Karpas-422 (cell line): ENCODE data around the gene CRIM1. TPM values are rescaled to one million over a fixed set of nuclear protein-coding genes. Genes with fewer than 3 reads are reported as not detected.

ENCODE experiments used
- DNase-seq: peaks from one replicate; pipeline ENCODE4 v3.0.0-alpha.2; 2015
- H2AFZ ChIP-seq: fragments of 200-600 bp; sonication (generic); 2 replicates; pipeline ENCODE4 v1.6.1; 2014; ENCODE audit warnings: antibody characterized with exemption, low read length, mixed read lengths
- H3K27ac ChIP-seq: fragments of 200-600 bp; sonication (generic); 2 replicates; pipeline ENCODE4 v1.5.1; 2014; ENCODE audit warnings: mild to moderate bottlenecking, low read length, moderate library complexity
- H3K27me3 ChIP-seq: fragments of 200-600 bp; sonication (generic); 2 replicates; pipeline ENCODE4 v1.6.1; 2014; ENCODE audit warnings: low read length, mixed read lengths
- H3K36me3 ChIP-seq: fragments of 200-600 bp; sonication (generic); 2 replicates; pipeline ENCODE4 v1.6.1; 2014; ENCODE audit warnings: low read length, mixed read lengths; ENCODE audit not compliant: insufficient read depth
- H3K4me1 ChIP-seq: fragments of 200-600 bp; sonication (generic); 2 replicates; pipeline ENCODE4 v1.6.1; 2014; ENCODE audit warnings: mild to moderate bottlenecking, low read length, mixed read lengths
- H3K4me2 ChIP-seq: fragments of 200-600 bp; sonication (generic); 2 replicates; pipeline ENCODE4 v1.6.1; 2014; ENCODE audit warnings: low read length, low read depth, mild to moderate bottlenecking; ENCODE audit not compliant: poor library complexity, severe bottlenecking
- H3K4me3 ChIP-seq: fragments of 200-600 bp; sonication (generic); 2 replicates; pipeline ENCODE4 v1.5.1; 2014; ENCODE audit warnings: mild to moderate bottlenecking, antibody characterized with exemption, low read length, mixed read lengths
- H3K79me2 ChIP-seq: fragments of 200-600 bp; sonication (generic); 2 replicates; pipeline ENCODE4 v1.6.1; 2014; ENCODE audit warnings: mild to moderate bottlenecking, low read length, mixed read lengths
- H3K9ac ChIP-seq: fragments of 200-600 bp; sonication (generic); 2 replicates; pipeline ENCODE4 v1.6.0; 2014; ENCODE audit warnings: low read length
- H3K9me2 ChIP-seq: fragments of 200-600 bp; sonication (generic), shearing (Covaris generic); replicated peaks from 2 replicates; pipeline ENCODE4 v1.6.0; 2014; ENCODE audit warnings: mild to moderate bottlenecking, low read length, moderate library complexity; ENCODE audit not compliant: insufficient read depth
- H3K9me3 ChIP-seq: fragments of 300-700, 200-600 bp; sonication (generic); 2 replicates; pipeline ENCODE4 v1.6.1; 2014; ENCODE audit warnings: low read length, mixed read lengths
- H4K20me1 ChIP-seq: fragments of 200-600 bp; sonication (generic); 2 replicates; pipeline ENCODE4 v1.6.1; 2014; ENCODE audit warnings: mild to moderate bottlenecking, antibody characterized with exemption, low read length, low read depth; ENCODE audit not compliant: insufficient read depth
- total RNA-seq: library from RNA; depleted of rRNA; stranded (reverse); fragments of >200 nt; shearing (Covaris generic); gene quantifications from 2 replicates; pipeline ENCODE4 v1.2.3, GENCODE V29; 2014; ENCODE audit warnings: low replicate concordance

The CRIM1 gene
- total RNA-seq, 1 experiment from 2014 or later = not detected

- no peaks in the 10 kb centered on the region for H4K20me1 ChIP-seq
- H3K9me2 ChIP-seq = no peaks in the 10 kb centered on the region
- no peaks in the 10 kb centered on the region for H3K9me3 ChIP-seq
- no peaks in the 10 kb centered on the region for H3K4me1 ChIP-seq
- H2AFZ ChIP-seq = no peak overlapping the region
- DNase-seq = no peak
- no peaks in the 10 kb centered on the region for H3K27me3 ChIP-seq
- H3K79me2 ChIP-seq = no peaks in the 10 kb centered on the region
- no peak overlapping the region for H3K4me3 ChIP-seq
- no peak overlapping the region for H3K27ac ChIP-seq
- H3K9ac ChIP-seq = no peak overlapping the region
- no peaks in the 10 kb centered on the region for H3K36me3 ChIP-seq
- H3K4me2 ChIP-seq = no peak overlapping the region
These were observed 167.6 kb downstream of the CRIM1 start for GRCh38 chr2:36523153-36523552.

DNA sequence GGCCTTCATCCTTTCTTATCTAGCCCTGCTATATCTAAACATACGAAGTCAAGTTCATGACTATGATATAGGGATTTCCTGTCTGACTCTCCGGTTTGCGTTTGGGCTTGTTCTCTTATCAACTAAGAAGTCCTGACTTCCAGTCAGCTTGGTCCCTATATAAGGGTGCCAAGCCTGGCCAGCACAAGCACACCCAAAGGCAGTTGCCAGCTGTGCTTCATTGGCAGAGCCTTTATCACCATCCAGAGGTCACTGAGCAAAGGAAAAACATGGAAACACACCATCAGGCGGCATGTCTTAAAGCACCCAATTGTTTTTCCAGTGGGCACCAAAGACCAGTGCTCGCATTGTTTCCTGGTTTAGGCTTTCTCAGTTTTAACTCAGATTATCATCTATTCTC lies 169.7 kb downstream of the CRIM1 start:
- Histone ChIP-seq H3K4me1 (no peaks in the 10 kb centered on the region), H3K9me3 (no peaks in the 10 kb centered on the region), H3K27me3 (no peaks in the 10 kb centered on the region), H3K36me3 (no peaks in the 10 kb centered on the region), H2AFZ (no peak overlapping the region), H3K4me3 (no peak overlapping the region), H3K79me2 (no peaks in the 10 kb centered on the region), H3K27ac (no peak overlapping the region), H3K4me2 (no peak overlapping the region), H3K9me2 (no peaks in the 10 kb centered on the region), H4K20me1 (no peaks in the 10 kb centered on the region), H3K9ac (no peak overlapping the region)
- DNase-seq = no peak

GRCh38 chr2:36526226-36526625 lies 170.6 kb downstream of the CRIM1 start:
- no peak overlapping the region for H3K9ac ChIP-seq
- H3K36me3 ChIP-seq = no peaks in the 10 kb centered on the region
- no peak overlapping the region for H3K4me2 ChIP-seq
- no peak overlapping the region for H2AFZ ChIP-seq
- no peaks in the 10 kb centered on the region for H3K79me2 ChIP-seq
- no peaks in the 10 kb centered on the region for H3K4me1 ChIP-seq
- H4K20me1 ChIP-seq = no peaks in the 10 kb centered on the region
- H3K27ac ChIP-seq = no peak overlapping the region
- H3K4me3 ChIP-seq = no peak overlapping the region
- no peaks in the 10 kb centered on the region for H3K9me3 ChIP-seq
- no peaks in the 10 kb centered on the region for H3K9me2 ChIP-seq
- DNase-seq = no peak
- H3K27me3 ChIP-seq = no peaks in the 10 kb centered on the region

GRCh38 chr2:36528274-36528673 lies 172.7 kb downstream of the CRIM1 start:
- Histone ChIP-seq H3K27me3 (no peaks in the 10 kb centered on the region), H3K4me3 (no peak overlapping the region), H3K4me2 (no peak overlapping the region), H3K9me2 (no peaks in the 10 kb centered on the region), H3K4me1 (no peaks in the 10 kb centered on the region), H3K9ac (no peak overlapping the region), H4K20me1 (no peaks in the 10 kb centered on the region), H3K27ac (no peak overlapping the region), H2AFZ (no peak overlapping the region), H3K36me3 (no peaks in the 10 kb centered on the region), H3K79me2 (no peaks in the 10 kb centered on the region), H3K9me3 (no peaks in the 10 kb centered on the region)
- DNase-seq = no peak

GRCh38 chr2:36528766-36529392 lies 173.3 kb downstream of the CRIM1 start:
- Histone ChIP-seq H3K36me3 (no peaks in the 10 kb centered on the region), H3K4me1 (no peaks in the 10 kb centered on the region), H3K27ac (no peak overlapping the region), H3K9me2 (no peaks in the 10 kb centered on the region), H3K4me2 (no peak overlapping the region), H4K20me1 (no peaks in the 10 kb centered on the region), H3K4me3 (no peak overlapping the region), H2AFZ (no peak overlapping the region), H3K27me3 (no peaks in the 10 kb centered on the region), H3K79me2 (no peaks in the 10 kb centered on the region), H3K9ac (no peak overlapping the region), H3K9me3 (no peaks in the 10 kb centered on the region)
- DNase-seq = no peak

- no peaks in the 10 kb centered on the region for H3K9me3 ChIP-seq
- no peak for DNase-seq
- no peak overlapping the region for H3K9ac ChIP-seq
- H3K27ac ChIP-seq = no peak overlapping the region
- no peak overlapping the region for H2AFZ ChIP-seq
- H3K79me2 ChIP-seq = no peaks in the 10 kb centered on the region
- H3K27me3 ChIP-seq = no peaks in the 10 kb centered on the region
- H4K20me1 ChIP-seq = no peaks in the 10 kb centered on the region
- no peak overlapping the region for H3K4me2 ChIP-seq
- no peaks in the 10 kb centered on the region for H3K9me2 ChIP-seq
- no peaks in the 10 kb centered on the region for H3K36me3 ChIP-seq
- no peaks in the 10 kb centered on the region for H3K4me1 ChIP-seq
- no peak overlapping the region for H3K4me3 ChIP-seq
These were observed 174.8 kb downstream of the CRIM1 start for GRCh38 chr2:36530178-36530982.

- Histone ChIP-seq H3K4me2 (no peak overlapping the region), H3K4me1 (no peaks in the 10 kb centered on the region), H4K20me1 (no peaks in the 10 kb centered on the region), H3K79me2 (no peaks in the 10 kb centered on the region), H3K36me3 (no peaks in the 10 kb centered on the region), H2AFZ (no peak overlapping the region), H3K27ac (no peak overlapping the region), H3K27me3 (no peaks in the 10 kb centered on the region), H3K9me3 (no peaks in the 10 kb centered on the region), H3K4me3 (no peak overlapping the region), H3K9ac (no peak overlapping the region), H3K9me2 (no peaks in the 10 kb centered on the region)
- no peak for DNase-seq
These were observed 175.4 kb downstream of the CRIM1 start for GRCh38 chr2:36530983-36531354.

GRCh38 chr2:36534275-36534799 lies 178.8 kb downstream of the CRIM1 start:
- no peaks in the 10 kb centered on the region for H3K4me1 ChIP-seq
- H3K36me3 ChIP-seq = no peaks in the 10 kb centered on the region
- no peaks in the 10 kb centered on the region for H3K79me2 ChIP-seq
- no peak overlapping the region for H3K4me3 ChIP-seq
- H2AFZ ChIP-seq = no peak overlapping the region
- DNase-seq = no peak
- H3K9me2 ChIP-seq = no peaks in the 10 kb centered on the region
- H3K9me3 ChIP-seq = no peaks in the 10 kb centered on the region
- no peaks in the 10 kb centered on the region for H3K27me3 ChIP-seq
- H4K20me1 ChIP-seq = 0 out of 2 replicates have a peak, but pooled peaks cover 3% of the 10 kb centered on the region
- H3K27ac ChIP-seq = no peak overlapping the region
- no peak overlapping the region for H3K9ac ChIP-seq
- no peak overlapping the region for H3K4me2 ChIP-seq
